Tibial nerve (tissue), 4 donors: ENCODE data around the gene C22orf39. TPM values are rescaled to one million over a fixed set of nuclear protein-coding genes. Genes with fewer than 3 reads are reported as not detected.

ENCODE experiments used
- DNase-seq, 2 donors: peaks; one replicate each; pipeline ENCODE4 v3.0.0-alpha.2; 2019; ENCODE audit warnings: low spot score in 2 of 2
- H3K27ac ChIP-seq, 4 donors: fragments of 200-600 bp; sonication (generic) in 3 of 4; one replicate each; pipeline ENCODE4 v1.5.1; 2017 to 2019; ENCODE audit warnings: mild to moderate bottlenecking in 1 of 4
- H3K27me3 ChIP-seq, 2 donors: fragments of 200-600 bp; sonication (generic) in 1 of 2; one replicate each; pipeline versions ENCODE4 v1.5.1 to v1.6.0; 2017 to 2019
- H3K36me3 ChIP-seq, 3 donors: fragments of 200-600 bp; sonication (generic); one replicate each; pipeline ENCODE4 v1.5.1; 2018 to 2019
- H3K4me1 ChIP-seq, 4 donors: fragments of 200-600 bp; sonication (generic) in 3 of 4; one replicate each; pipeline ENCODE4 v1.5.1; 2017 to 2019
- H3K4me3 ChIP-seq, 4 donors: fragments of 200-600 bp; sonication (generic) in 3 of 4; one replicate each; pipeline ENCODE4 v1.5.1; 2017 to 2019; ENCODE audit warnings: mild to moderate bottlenecking in 1 of 4, moderate library complexity in 1 of 4
- H3K9me3 ChIP-seq, 4 donors: fragments of 200-600 bp; sonication (generic) in 3 of 4; one replicate each; pipeline ENCODE4 v1.5.1; 2017 to 2019
- CTCF ChIP-seq, 5 experiments: fragments of 200-600 bp in 3 of 5; fragments of 450-650 bp in 2 of 5; sonication (generic) in 3 of 5; IDR thresholded peaks; one replicate each; pipeline ENCODE4 v1.5.1; 2016 to 2019; ENCODE audit warnings: antibody characterized with exemption in 5 of 5, mild to moderate bottlenecking in 3 of 5, moderate library complexity in 2 of 5
- EP300 ChIP-seq, 2 donors: sonication (generic); formaldehyde crosslinking; IDR thresholded peaks; one replicate each; pipeline ENCODE4 v1.6.1; 2017; ENCODE audit warnings: antibody characterized with exemption in 2 of 2, mild to moderate bottlenecking in 1 of 2
- POLR2A ChIP-seq, 2 donors: fragments of 450-650 bp; IDR thresholded peaks; one replicate each; pipeline ENCODE4 v1.6.1; 2017; ENCODE audit warnings: antibody characterized with exemption in 2 of 2, mild to moderate bottlenecking in 2 of 2, moderate library complexity in 2 of 2
- WGBS, 2 donors: methylation state at CpG; one replicate each; pipeline ENCODE4 v1.1.5; 2018; 5-methylcytosine and 5-hydroxymethylcytosine counted together
- total RNA-seq, 4 donors: library from RNA; depleted of rRNA; stranded (reverse); fragments of >200 nt; gene quantifications; one replicate each; pipeline ENCODE4 v1.1.0, GENCODE V29; 2016

The C22orf39 gene
- total RNA-seq, 4 donors from 2014 or later = 58.5 to 101 (median 75.1) TPM

GRCh38 chr22:19398206-19398605 is 49.3 kb downstream of the C22orf39 start:
- H3K4me3 ChIP-seq = no peak overlapping the region
- TF ChIP-seq EP300 (IDR thresholded peaks at IDR 0.05) = no peak
- no peak for TF ChIP-seq CTCF (IDR thresholded peaks at IDR 0.05)
- no peaks in the 10 kb centered on the region for H3K27me3 ChIP-seq
- no peaks in the 10 kb centered on the region for H3K9me3 ChIP-seq
- H3K4me1 ChIP-seq = no peaks in the 10 kb centered on the region
- H3K36me3 ChIP-seq = peaks cover 6 to 85% (median 19%) of the 10 kb centered on the region in 3 donors
- no peak for DNase-seq
- no peak overlapping the region for H3K27ac ChIP-seq
- WGBS, 2 donors = 75 to 81% methylated on average over 6 of the region's 6 CpGs

GRCh38 chr22:19397734-19398104 is 49.8 kb downstream of the C22orf39 start:
- H3K27ac ChIP-seq = no peak overlapping the region
- WGBS, 2 donors = 81 to 100% methylated on average over 3 of the region's 3 CpGs
- H3K4me3 ChIP-seq = no peak overlapping the region
- H3K36me3 ChIP-seq = peaks cover 6 to 90% (median 21%) of the 10 kb centered on the region in 3 donors
- no peaks in the 10 kb centered on the region for H3K27me3 ChIP-seq
- H3K9me3 ChIP-seq = no peaks in the 10 kb centered on the region
- no peaks in the 10 kb centered on the region for H3K4me1 ChIP-seq
- DNase-seq = no peak
- TF ChIP-seq EP300 (IDR thresholded peaks at IDR 0.05) = no peak
- TF ChIP-seq POLR2A (IDR thresholded peaks at IDR 0.05) = no peak
- no peak for TF ChIP-seq CTCF (IDR thresholded peaks at IDR 0.05)

GRCh38 chr22:19396934-19397733 is 50.4 kb downstream of the C22orf39 start:
- H3K4me3 ChIP-seq = no peak overlapping the region
- no peak for DNase-seq
- H3K9me3 ChIP-seq = no peaks in the 10 kb centered on the region
- no peaks in the 10 kb centered on the region for H3K4me1 ChIP-seq
- peaks cover 6 to 96% (median 27%) of the 10 kb centered on the region in 3 donors for H3K36me3 ChIP-seq
- no peak for TF ChIP-seq CTCF (IDR thresholded peaks at IDR 0.05)
- no peak for TF ChIP-seq EP300 (IDR thresholded peaks at IDR 0.05)
- TF ChIP-seq POLR2A (IDR thresholded peaks at IDR 0.05) = no peak
- H3K27ac ChIP-seq = no peak overlapping the region
- WGBS, 2 donors = 87 to 97% methylated on average over 6 of the region's 6 CpGs
- no peaks in the 10 kb centered on the region for H3K27me3 ChIP-seq

GRCh38 chr22:19396561-19396933 is 51.0 kb downstream of the C22orf39 start:
- no peak overlapping the region for H3K27ac ChIP-seq
- 82 to 90% methylated on average over 6 of the region's 6 CpGs for WGBS, 2 donors

More at GRCh38 chr22:19396561-19396933, 51.0 kb downstream of the C22orf39 start:
- Histone ChIP-seq H3K4me3 (no peak overlapping the region), H3K27me3 (no peaks in the 10 kb centered on the region), H3K4me1 (no peaks in the 10 kb centered on the region), H3K9me3 (no peaks in the 10 kb centered on the region), H3K36me3 (peaks cover 6 to 98% (median 31%) of the 10 kb centered on the region in 3 donors)
- no peak for DNase-seq
- TF ChIP-seq CTCF (IDR thresholded peaks at IDR 0.05) = no peak
- TF ChIP-seq EP300 (IDR thresholded peaks at IDR 0.05) = no peak
- TF ChIP-seq POLR2A (IDR thresholded peaks at IDR 0.05) = no peak
